MCF 10A (cell line): ENCODE measurements around the gene SSC5D. TPM values are rescaled to one million over a fixed set of nuclear protein-coding genes. Genes with fewer than 3 reads are reported as not detected.
A peak's percentile ranks its signal among the peaks of the same experiment; 100 is the strongest.

ENCODE experiments used
- BruUV-seq: library from RNA; stranded (reverse); fragments of 400-500 nt; replicated peaks from 2 replicates; lab custom pipeline; 2021; lab: Mats Ljungman, UMichigan
- CTCF ChIA-PET: fragments of 300-600 bp; sonication (Branson Sonifier 250); formaldehyde crosslinking; extraction: SDS; loops from one replicate; lab custom pipeline; 2021; ENCODE audit warnings: antibody characterized with exemption, inconsistent platforms; lab: Yijun Ruan, JAX
- POLR2A ChIA-PET: fragments of 300-600, 350-650 bp; sonication (Branson Sonifier 250); formaldehyde crosslinking; extraction: SDS; loops from one replicate; lab custom pipeline; 2020; ENCODE audit warnings: antibody characterized with exemption, inconsistent platforms; lab: Yijun Ruan, JAX
- DNase-seq: peaks from one replicate; pipeline ENCODE4 v3.0.0-alpha.2; 2018; ENCODE audit not compliant: unreplicated experiment
- H3K27ac Mint-ChIP-seq: one replicate; pipeline ENCODE4 v1.8.0; 2022; ENCODE audit warnings: mild to moderate bottlenecking, low read depth, mixed read lengths; ENCODE audit not compliant: unreplicated experiment
- H3K27me3 Mint-ChIP-seq: one replicate; pipeline ENCODE4 v1.8.0; 2022; ENCODE audit warnings: mixed read lengths; ENCODE audit not compliant: insufficient read depth, unreplicated experiment
- H3K36me3 Mint-ChIP-seq: one replicate; pipeline ENCODE4 v1.8.0; 2022; ENCODE audit warnings: mild to moderate bottlenecking, moderate library complexity, mixed read lengths; ENCODE audit not compliant: insufficient read depth, unreplicated experiment
- H3K4me1 Mint-ChIP-seq: one replicate; pipeline ENCODE4 v1.8.0; 2022; ENCODE audit warnings: mixed read lengths; ENCODE audit not compliant: insufficient read depth, unreplicated experiment
- H3K4me3 Mint-ChIP-seq: one replicate; pipeline ENCODE4 v1.8.0; 2022; ENCODE audit warnings: mild to moderate bottlenecking, moderate library complexity, mixed read lengths; ENCODE audit not compliant: unreplicated experiment
- H3K9me3 Mint-ChIP-seq: one replicate; pipeline ENCODE4 v1.8.0; 2022; ENCODE audit warnings: mixed read lengths; ENCODE audit not compliant: unreplicated experiment
- CTCF ChIP-seq: fragments of 200-600 bp; IDR thresholded peaks from one replicate; pipeline ENCODE4 v1.8.0; 2022; ENCODE audit warnings: antibody characterized with exemption, mild to moderate bottlenecking; ENCODE audit not compliant: unreplicated experiment
- intact Hi-C: fragments of 100-400 bp; cut with micrococcal nuclease; formaldehyde crosslinking; loops from 2 replicates; pipeline ENCODE4 v1.14.1; 2022
- total RNA-seq: library from RNA; stranded (reverse); gene quantifications from 2 replicates; pipeline ENCODE4 v1.2.3, GENCODE V29; 2022

SSC5D gene
- total RNA-seq, 1 experiment from 2014 or later: 0.33 TPM

GRCh38 chr19:55451965-55452748 lies 36.1 kb upstream of the SSC5D start:
- Mint-ChIP-seq H3K4me1 (no peaks in the 10 kb centered on the region), H3K27me3 (peaks cover 12% of the 10 kb centered on the region), H3K9me3 (no peaks in the 10 kb centered on the region), H3K4me3 (peak overlapping the region; percentile 63), H3K36me3 (peaks cover 8% of the 10 kb centered on the region), H3K27ac (no peak overlapping the region)
- CTCF ChIA-PET: interaction anchor here (0.5 to 1.5 kb wide), 6 partner anchors 23 to 288 kb away, joined by 3 to 5 read pairs (median 3); no protein-coding TSS in a partner anchor
- no TSS peak for BruUV-seq
- POLR2A ChIA-PET: interaction anchor here (0.6 kb wide), 1 partner anchor 225 kb away, joined by 3 read pairs; no protein-coding TSS in a partner anchor
- no peak for TF ChIP-seq CTCF
- intact Hi-C loops: no loop called here
- DNase-seq: no peak

DNA sequence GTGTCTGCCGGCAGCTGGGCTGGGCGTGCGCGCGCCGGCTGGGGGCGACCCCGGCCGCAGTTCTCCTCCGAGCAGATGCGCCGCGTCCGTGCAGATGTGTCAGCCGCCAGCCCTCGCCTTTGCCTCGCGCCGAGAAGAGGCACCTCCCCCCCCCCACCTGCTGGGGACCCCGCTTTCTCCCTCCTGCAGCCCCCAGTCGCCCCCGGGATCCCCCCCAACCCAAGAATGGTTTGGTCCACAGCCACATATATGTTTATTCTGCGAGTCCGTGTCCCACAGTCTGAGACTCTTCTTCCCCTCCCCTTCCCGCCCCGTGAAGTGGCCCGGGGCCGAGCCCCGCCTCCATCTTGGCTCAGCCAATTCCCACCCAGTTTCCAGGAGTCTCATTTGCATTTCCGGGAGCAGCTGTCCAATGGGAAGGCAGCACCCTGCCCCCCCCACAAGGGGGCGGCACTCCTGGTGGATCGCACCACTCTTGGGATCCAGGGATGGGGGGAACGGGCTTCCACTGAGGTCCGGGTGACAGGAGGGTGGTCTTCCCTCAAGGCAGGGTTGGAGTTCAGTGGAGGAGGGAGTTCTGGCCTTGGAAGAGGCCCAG lies 35.4 kb upstream of the SSC5D start:
- Mint-ChIP-seq H3K4me1 (no peaks in the 10 kb centered on the region), H3K27me3 (peaks cover 12% of the 10 kb centered on the region), H3K27ac (no peak overlapping the region), H3K36me3 (peaks cover 8% of the 10 kb centered on the region), H3K4me3 (peak overlapping the region; percentile 4), H3K9me3 (no peaks in the 10 kb centered on the region)
- peak; percentile 71 for DNase-seq
- TF ChIP-seq CTCF: peak; percentile 8
- no TSS peak for BruUV-seq
- CTCF ChIA-PET: interaction anchor here (0.6 to 2.5 kb wide), 12 partner anchors 15 to 312 kb away, joined by 3 to 12 read pairs (median 5); no protein-coding TSS in a partner anchor
- POLR2A ChIA-PET: interaction anchor here (0.9 to 1.4 kb wide), 3 partner anchors 9 to 69 kb away, joined by 3 to 6 read pairs (median 4); partner anchors contain the start of genes ISOC2, TMEM238 and ZNF628
- intact Hi-C loops: no loop called here

GRCh38 chr19:55453511-55454260 lies 34.5 kb upstream of the SSC5D start:
- POLR2A ChIA-PET: interaction anchor here (0.7 to 1.4 kb wide), 5 partner anchors 8 to 70 kb away, joined by 3 to 6 read pairs (median 3); partner anchors contain the start of genes ISOC2, TMEM238, UBE2S and ZNF628
- no peak overlapping the region for H3K27ac Mint-ChIP-seq
- no peak for TF ChIP-seq CTCF
- peaks cover 8% of the 10 kb centered on the region for H3K36me3 Mint-ChIP-seq
- no TSS peak for BruUV-seq
- H3K4me3 Mint-ChIP-seq: no peak overlapping the region
- intact Hi-C loops: loop anchor here (1.0 kb wide), 2 partner anchors 68 to 312 kb away; partner anchors contain the start of gene RPL28
- DNase-seq: no peak
- peaks cover 12% of the 10 kb centered on the region for H3K27me3 Mint-ChIP-seq
- H3K9me3 Mint-ChIP-seq: no peaks in the 10 kb centered on the region
- CTCF ChIA-PET: interaction anchor here (0.6 to 2.5 kb wide), 18 partner anchors 14 to 313 kb away, joined by 3 to 12 read pairs (median 4); partner anchors contain the start of gene TMEM238
- no peaks in the 10 kb centered on the region for H3K4me1 Mint-ChIP-seq
